Heart left ventricle (tissue), 13 donors: ENCODE measurements around the gene TMEM252.

Source experiments
- POLR2A ChIP-seq, 2 donors: fragments of 450-650 bp; IDR thresholded peaks; one replicate each; pipeline ENCODE4 v1.6.1; 2017; ENCODE audit warnings: antibody characterized with exemption in 2 of 2, mild to moderate bottlenecking in 2 of 2, moderate library complexity in 2 of 2
- TF ChIP-seq, protein P1 (sequence below), 12 donors: fragments of 200-600 bp; sonication (generic) in 4 of 12; IDR thresholded peaks; one replicate each; pipeline versions ENCODE4 v1.5.0 to v1.8.0; 2018 to 2022; ENCODE audit warnings: antibody characterized with exemption in 12 of 12, mild to moderate bottlenecking in 5 of 12
- donor health status: ischemic (EF 13 %, LVEDD 7.1; RV severe dilation, severe dysfunction).
- donor health status: DM: no; HTN: yes; CAD: no.
- donor health status: DM: no; HTN: no; CAD: no.
- donor health status: ischemic (EF 25% LVEDD 6.9; RV normal size, moderate dysfunction).
- donor health status: ischemic (EF 25% LVEDD 5.7; RV mildly dilated, moderate dysfunction).
- donor health status: ischemic (EF 35%, LVEDD 5.7; RV mildly dilated, moderate dysfunction).
- donor health status: nonischemic (EF 11% LVEDD 7.7; RV severe dilation, severe dysfunction).
- donor health status: DM: yes; HTN: yes; CAD: no.
- donor health status: PGD.
- donor health status: ischemic (EF 29% LVEDD 5.4; RV normal size, mild dysfunction).
- donor health status: nonischemic (EF 23%, LVEDD 6.1; RV moderate dilation, normal function).

DNA sequence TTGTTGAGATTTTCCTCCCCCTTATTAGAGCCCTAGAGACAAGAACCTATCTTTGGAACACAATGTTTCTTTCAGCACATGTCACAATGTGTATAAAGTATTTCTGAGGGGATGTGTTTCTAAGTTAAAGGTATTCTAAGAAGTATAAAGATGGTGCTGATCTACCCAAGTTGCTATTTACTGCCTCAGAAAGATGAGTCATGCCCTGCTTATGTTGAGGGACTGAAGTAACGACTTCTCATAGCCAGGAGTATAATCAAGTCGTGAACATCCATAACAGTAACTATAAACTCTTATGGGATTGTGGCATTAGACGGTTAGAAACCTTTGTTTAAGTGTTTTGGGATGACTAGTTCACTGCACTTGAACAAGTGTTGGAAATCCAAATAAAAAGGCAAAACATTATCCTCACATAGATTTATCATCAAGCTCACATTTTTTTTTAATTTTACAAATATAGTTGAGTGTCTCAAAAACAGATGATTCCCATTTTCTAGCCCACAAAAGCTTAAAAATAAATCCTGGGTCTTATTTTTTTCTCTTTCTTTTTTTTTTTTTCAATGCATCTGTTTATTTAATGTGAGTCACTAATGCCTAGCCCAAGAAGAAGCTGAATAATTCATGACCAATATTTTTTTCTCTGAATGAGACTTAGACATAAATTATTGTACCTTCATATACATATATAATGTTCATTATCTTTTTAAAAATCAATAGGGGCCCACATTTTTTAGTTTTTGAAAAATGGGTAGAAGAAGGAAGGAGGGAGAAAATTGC, 12.2 kb upstream of the TMEM252 start:
- TF ChIP-seq, protein P1, sequence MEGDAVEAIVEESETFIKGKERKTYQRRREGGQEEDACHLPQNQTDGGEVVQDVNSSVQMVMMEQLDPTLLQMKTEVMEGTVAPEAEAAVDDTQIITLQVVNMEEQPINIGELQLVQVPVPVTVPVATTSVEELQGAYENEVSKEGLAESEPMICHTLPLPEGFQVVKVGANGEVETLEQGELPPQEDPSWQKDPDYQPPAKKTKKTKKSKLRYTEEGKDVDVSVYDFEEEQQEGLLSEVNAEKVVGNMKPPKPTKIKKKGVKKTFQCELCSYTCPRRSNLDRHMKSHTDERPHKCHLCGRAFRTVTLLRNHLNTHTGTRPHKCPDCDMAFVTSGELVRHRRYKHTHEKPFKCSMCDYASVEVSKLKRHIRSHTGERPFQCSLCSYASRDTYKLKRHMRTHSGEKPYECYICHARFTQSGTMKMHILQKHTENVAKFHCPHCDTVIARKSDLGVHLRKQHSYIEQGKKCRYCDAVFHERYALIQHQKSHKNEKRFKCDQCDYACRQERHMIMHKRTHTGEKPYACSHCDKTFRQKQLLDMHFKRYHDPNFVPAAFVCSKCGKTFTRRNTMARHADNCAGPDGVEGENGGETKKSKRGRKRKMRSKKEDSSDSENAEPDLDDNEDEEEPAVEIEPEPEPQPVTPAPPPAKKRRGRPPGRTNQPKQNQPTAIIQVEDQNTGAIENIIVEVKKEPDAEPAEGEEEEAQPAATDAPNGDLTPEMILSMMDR (IDR thresholded peaks at IDR 0.05) = no peak
- no peak for TF ChIP-seq POLR2A (IDR thresholded peaks at IDR 0.05)
